Spinal cord (tissue), 10 donors: Measurements from ENCODE around the gene CILP2. TPM values are rescaled to one million over a fixed set of nuclear protein-coding genes. Genes with fewer than 3 reads are reported as not detected.

Source experiments
- DNase-seq, 6 donors: peaks; one replicate each; pipeline versions ENCODE4 v3.0.0 to v3.0.0-alpha.2; 2013 to 2015; ENCODE audit warnings: low spot score in 6 of 6, low read depth in 4 of 6
- H3K27ac ChIP-seq: one replicate; pipeline ENCODE4 v1.5.1; 2013; ENCODE audit warnings: low read depth, low read length, control low read depth
- H3K27me3 ChIP-seq: one replicate; pipeline ENCODE4 v1.6.1; 2013; ENCODE audit warnings: low read length; ENCODE audit not compliant: control insufficient read depth, insufficient read depth
- H3K36me3 ChIP-seq: one replicate; pipeline ENCODE4 v1.6.1; 2013; ENCODE audit warnings: low read length; ENCODE audit not compliant: control insufficient read depth, insufficient read depth
- H3K4me1 ChIP-seq: one replicate; pipeline ENCODE4 v1.6.1; 2013; ENCODE audit warnings: low read length; ENCODE audit not compliant: control insufficient read depth, insufficient read depth
- H3K4me3 ChIP-seq: one replicate; pipeline ENCODE4 v1.5.1; 2013; ENCODE audit warnings: low read depth, low read length, control low read depth
- H3K9me3 ChIP-seq: one replicate; pipeline ENCODE4 v1.6.1; 2013; ENCODE audit warnings: low read length; ENCODE audit not compliant: control insufficient read depth, insufficient read depth
- WGBS: methylation state at CpG from one replicate; pipeline ENCODE4 v1.1.5; 2013; ENCODE audit warnings: missing lambda C conversion rate; ENCODE audit not compliant: insufficient coverage; 5-methylcytosine and 5-hydroxymethylcytosine counted together
- polyA plus RNA-seq, 2 donors: library from polyadenylated mRNA; unstranded; fragments of 120-200 nt; gene quantifications; one replicate each; pipeline ENCODE4 v1.2.1, GENCODE V29; 2013; ENCODE audit not compliant: insufficient read length in 2 of 2
- total RNA-seq, 2 donors: library from RNA; depleted of rRNA in 1 of 2; stranded (reverse); fragments of 120-200 nt in 1 of 2; fragments of >200 nt in 1 of 2; gene quantifications; one replicate each; pipeline versions ENCODE4 v1.2.3 to v1.2.4, GENCODE V29; 2013 to 2014
- donor health status: healthy.

CILP2 gene
- total and polyA plus RNA-seq, 4 donors: 0.33 to 1.0 (median 0.79) TPM

GRCh38 chr19:19594381-19594780 lies 56.3 kb downstream of the CILP2 start:
- Histone ChIP-seq H3K27ac (no peak overlapping the region), H3K4me3 (no peak overlapping the region), H3K36me3 (peaks cover 40% of the 10 kb centered on the region), H3K27me3 (no peaks in the 10 kb centered on the region), H3K9me3 (no peaks in the 10 kb centered on the region), H3K4me1 (peaks cover 16% of the 10 kb centered on the region)
- WGBS: 100% methylated on average over 2 of the region's 4 CpGs
- DNase-seq: no peak

GRCh38 chr19:19595171-19595701 lies 57.2 kb downstream of the CILP2 start:
- no peaks in the 10 kb centered on the region for H3K9me3 ChIP-seq
- H3K27ac ChIP-seq: no peak overlapping the region
- H3K27me3 ChIP-seq: no peaks in the 10 kb centered on the region
- H3K36me3 ChIP-seq: peaks cover 40% of the 10 kb centered on the region
- WGBS: 61% methylated on average over 7 of the region's 8 CpGs
- DNase-seq: no peak
- peaks cover 16% of the 10 kb centered on the region for H3K4me1 ChIP-seq
- H3K4me3 ChIP-seq: no peak overlapping the region

Other genes with a start within 250 kb of the CILP2 start
- gene SUGP1, start 217.8 kb upstream of the CILP2 start, total RNA-seq: 10 to 100 TPM; 35.5 to 40.3 TPM
- gene SUGP1, start 217.8 kb upstream of the CILP2 start, polyA plus RNA-seq: 10 to 100 TPM; 61.3 to 62.3 TPM
- gene MAU2, start 217.4 kb upstream of the CILP2 start, total RNA-seq: 10 to 100 TPM; 28.0 to 41.8 TPM
- gene MAU2, start 217.4 kb upstream of the CILP2 start, polyA plus RNA-seq: 10 to 100 TPM; 52.4 to 78.8 TPM
- 10 to 100 TPM; 14.2 to 26.3 TPM for gene GATAD2A, start 132.6 kb upstream of the CILP2 start, total RNA-seq
- 10 to 100 TPM; 43.7 to 44.1 TPM for gene GATAD2A, start 132.6 kb upstream of the CILP2 start, polyA plus RNA-seq
- gene TSSK6, start 22.7 kb upstream of the CILP2 start, total RNA-seq: 1 to 10 TPM in 1 of 2 donors, under 1 TPM in 1; 0.61 to 1.4 TPM
- gene TSSK6, start 22.7 kb upstream of the CILP2 start, polyA plus RNA-seq: 1 to 10 TPM; 2.0 to 2.2 TPM
- 100 to 1,000 TPM; 103 to 393 TPM for gene NDUFA13, start 22.0 kb upstream of the CILP2 start, total RNA-seq
- 100 to 1,000 TPM; 334 to 355 TPM for gene NDUFA13, start 22.0 kb upstream of the CILP2 start, polyA plus RNA-seq
- 1 to 10 TPM; 4.4 to 9.2 TPM for gene YJEFN3, start 9.4 kb upstream of the CILP2 start, total RNA-seq
- 10 to 100 TPM; 20.9 to 30.6 TPM for gene YJEFN3, start 9.4 kb upstream of the CILP2 start, polyA plus RNA-seq
- 1 to 10 TPM; 4.3 to 7.2 TPM for gene PBX4, start 80.4 kb downstream of the CILP2 start, total RNA-seq
- gene PBX4, start 80.4 kb downstream of the CILP2 start, polyA plus RNA-seq: 10 to 100 TPM in 1 of 2 donors, 1 to 10 TPM in 1; 9.7 to 13.6 TPM
- gene LPAR2, start 90.0 kb downstream of the CILP2 start, total RNA-seq: 10 to 100 TPM in 1 of 2 donors, 1 to 10 TPM in 1; 5.3 to 19.8 TPM
- gene LPAR2, start 90.0 kb downstream of the CILP2 start, polyA plus RNA-seq: 10 to 100 TPM; 67.1 to 80.0 TPM
- gene GMIP, start 105.4 kb downstream of the CILP2 start, total RNA-seq: 10 to 100 TPM in 1 of 2 donors, 1 to 10 TPM in 1; 5.2 to 10.8 TPM
- gene GMIP, start 105.4 kb downstream of the CILP2 start, polyA plus RNA-seq: 10 to 100 TPM; 16.3 to 20.8 TPM
- gene ATP13A1, start 125.4 kb downstream of the CILP2 start, total RNA-seq: 10 to 100 TPM; 21.3 to 34.3 TPM
- 10 to 100 TPM; 67.3 to 82.2 TPM for gene ATP13A1, start 125.4 kb downstream of the CILP2 start, polyA plus RNA-seq
- gene ZNF101, start 130.6 kb downstream of the CILP2 start, total RNA-seq: 10 to 100 TPM in 1 of 2 donors, 1 to 10 TPM in 1; 9.7 to 10.5 TPM
- 10 to 100 TPM; 12.7 to 19.1 TPM for gene ZNF101, start 130.6 kb downstream of the CILP2 start, polyA plus RNA-seq
- 10 to 100 TPM; 18.0 to 24.2 TPM for gene ZNF14, start 194.8 kb downstream of the CILP2 start, total RNA-seq
- 10 to 100 TPM in 1 of 2 donors, 1 to 10 TPM in 1; 9.9 to 11.8 TPM for gene ZNF14, start 194.8 kb downstream of the CILP2 start, polyA plus RNA-seq